Esophagus muscularis mucosa (tissue), 4 donors: ENCODE data around the gene F7. TPM values are rescaled to one million over a fixed set of nuclear protein-coding genes. Genes with fewer than 3 reads are reported as not detected.
A peak's percentile ranks its signal among the peaks of the same experiment; 100 is the strongest.

Experiments used
- DNase-seq: peaks from one replicate; pipeline ENCODE4 v3.0.0-alpha.2; 2017; ENCODE audit errors: extremely low spot score
- H3K27ac ChIP-seq, 4 donors: fragments of 200-600 bp; sonication (generic); replicated peaks in 1 of 4; 1 replicate in 3 of 4; 2 replicates in 1 of 4; pipeline ENCODE4 v1.5.1; 2016 to 2019; ENCODE audit warnings: mild to moderate bottlenecking in 1 of 4
- H3K27me3 ChIP-seq, 4 donors: fragments of 200-600 bp; sonication (generic); one replicate each; pipeline versions ENCODE4 v1.5.1 to v1.6.0; 2016 to 2019
- H3K36me3 ChIP-seq, 4 donors: fragments of 200-600 bp; sonication (generic); one replicate each; pipeline ENCODE4 v1.5.1; 2016 to 2019
- H3K4me1 ChIP-seq, 4 donors: fragments of 200-600 bp; sonication (generic); one replicate each; pipeline ENCODE4 v1.5.1; 2016 to 2019
- H3K4me3 ChIP-seq, 4 donors: fragments of 200-600 bp; sonication (generic); 1 replicate in 2 of 4; 2 replicates in 2 of 4; pipeline ENCODE4 v1.5.1; 2016 to 2019; ENCODE audit warnings: mild to moderate bottlenecking in 4 of 4, moderate library complexity in 1 of 4
- H3K9me3 ChIP-seq, 4 donors: fragments of 200-600 bp; sonication (generic); 1 replicate in 3 of 4; 2 replicates in 1 of 4; pipeline ENCODE4 v1.5.1; 2016 to 2019
- CTCF ChIP-seq, 3 experiments: fragments of 200-600 bp in 2 of 3; fragments of 450-650 bp in 1 of 3; sonication (generic) in 2 of 3; IDR thresholded peaks; one replicate each; pipeline ENCODE4 v1.5.1; 2017 to 2019; ENCODE audit warnings: antibody characterized with exemption in 3 of 3, mild to moderate bottlenecking in 2 of 3, moderate library complexity in 1 of 3
- EP300 ChIP-seq: sonication (generic); formaldehyde crosslinking; IDR thresholded peaks from one replicate; pipeline ENCODE4 v1.6.1; 2017; ENCODE audit warnings: antibody characterized with exemption
- POLR2A ChIP-seq: fragments of 450-650 bp; IDR thresholded peaks from one replicate; pipeline ENCODE4 v1.6.1; 2017; ENCODE audit warnings: antibody characterized with exemption, moderate library complexity, mild to moderate bottlenecking, low read depth
- POLR2AphosphoS5 ChIP-seq, 2 donors: sonication (generic); formaldehyde crosslinking; IDR thresholded peaks; one replicate each; pipeline ENCODE4 v1.6.1; 2017; ENCODE audit warnings: antibody characterized with exemption in 2 of 2
- WGBS: methylation state at CpG from one replicate; pipeline ENCODE4 v1.1.5; 2018; 5-methylcytosine and 5-hydroxymethylcytosine counted together
- intact Hi-C: fragments of 100-400 bp; cut with DNase I; formaldehyde crosslinking; loops from one replicate; pipeline ENCODE4 v1.15.1; 2023
- total RNA-seq, 4 donors: library from RNA; depleted of rRNA; stranded (reverse); fragments of >200 nt; gene quantifications; one replicate each; pipeline versions ENCODE4 v1.1.0 to v1.2.1, GENCODE V29; 2016

F7 gene
- total RNA-seq, 4 donors from 2014 or later = 0.66 to 1.6 TPM; not detected in 2

- peaks cover 0 to 18% (median 5%) of the 10 kb centered on the region in 4 donors for H3K4me1 ChIP-seq
- intact Hi-C loops = no loop called here
- H3K9me3 ChIP-seq = no peaks in the 10 kb centered on the region
- TF ChIP-seq POLR2AphosphoS5 (IDR thresholded peaks at IDR 0.05) (no peak), CTCF (IDR thresholded peaks at IDR 0.05) (no peak), POLR2A (no peak), EP300 (no peak)
- H3K36me3 ChIP-seq = no peaks in the 10 kb centered on the region
- H3K27ac ChIP-seq = no peak overlapping the region
- DNase-seq = no peak
- H3K4me3 ChIP-seq = no peak overlapping the region
- WGBS = 91% methylated on average over 16 of the region's 16 CpGs
- H3K27me3 ChIP-seq = peaks cover 0 to 13% (median 0%) of the 10 kb centered on the region in 4 donors
Measured at GRCh38 chr13:113119166-113119821, 13.7 kb downstream of the F7 start.

- H3K27ac ChIP-seq = no peak overlapping the region
- H3K9me3 ChIP-seq = no peaks in the 10 kb centered on the region
- 85% methylated on average over 7 of the region's 7 CpGs for WGBS
- H3K4me3 ChIP-seq = no peak overlapping the region
- H3K4me1 ChIP-seq = peaks cover 0 to 18% (median 5%) of the 10 kb centered on the region in 4 donors
- H3K36me3 ChIP-seq = no peaks in the 10 kb centered on the region
- peaks cover 0 to 13% (median 0%) of the 10 kb centered on the region in 4 donors for H3K27me3 ChIP-seq
- intact Hi-C loops = no loop called here
- TF ChIP-seq POLR2AphosphoS5 (IDR thresholded peaks at IDR 0.05) (no peak), CTCF (IDR thresholded peaks at IDR 0.05) (no peak), EP300 (no peak), POLR2A (no peak)
- DNase-seq = no peak
Measured at GRCh38 chr13:113119822-113120189, 14.2 kb downstream of the F7 start.

GRCh38 chr13:113120300-113121182, 14.9 kb downstream of the F7 start:
- DNase-seq = no peak
- intact Hi-C loops = no loop called here

GRCh38 chr13:113121183-113121927, 15.8 kb downstream of the F7 start:
- H3K27ac ChIP-seq = no peak overlapping the region

More at GRCh38 chr13:113120300-113121182, 14.9 kb downstream of the F7 start:
- H3K4me1 ChIP-seq = peaks cover 0 to 18% (median 5%) of the 10 kb centered on the region in 4 donors
- no peak overlapping the region for H3K27ac ChIP-seq
- H3K36me3 ChIP-seq = no peaks in the 10 kb centered on the region
- no peak for TF ChIP-seq EP300
- WGBS = 88% methylated on average over 15 of the region's 19 CpGs
- no peaks in the 10 kb centered on the region for H3K9me3 ChIP-seq
- no peak overlapping the region for H3K4me3 ChIP-seq
- H3K27me3 ChIP-seq = peaks cover 0 to 13% (median 0%) of the 10 kb centered on the region in 4 donors

GRCh38 chr13:113121928-113122471, 16.4 kb downstream of the F7 start:
- intact Hi-C loops = no loop called here
- Histone ChIP-seq H3K4me1 (peaks cover 0 to 18% (median 5%) of the 10 kb centered on the region in 4 donors), H3K36me3 (no peaks in the 10 kb centered on the region), H3K4me3 (peak overlapping the region in 1 of 4 donors; percentile 46), H3K27ac (peak overlapping the region; percentile 27 to 62 (median 32)), H3K27me3 (peaks cover 0 to 13% (median 0%) of the 10 kb centered on the region in 4 donors), H3K9me3 (no peaks in the 10 kb centered on the region)
- TF ChIP-seq POLR2A (no peak), CTCF (IDR thresholded peaks at IDR 0.05) (no peak), EP300 (no peak), POLR2AphosphoS5 (IDR thresholded peaks at IDR 0.05) (no peak)
- WGBS = 77% methylated on average over 10 of the region's 16 CpGs
- no peak for DNase-seq

More at GRCh38 chr13:113121183-113121927, 15.8 kb downstream of the F7 start:
- Histone ChIP-seq H3K4me1 (peaks cover 0 to 18% (median 5%) of the 10 kb centered on the region in 4 donors), H3K27me3 (peaks cover 0 to 13% (median 0%) of the 10 kb centered on the region in 4 donors), H3K9me3 (no peaks in the 10 kb centered on the region), H3K4me3 (no peak overlapping the region), H3K36me3 (no peaks in the 10 kb centered on the region)
- 91% methylated on average over 24 of the region's 24 CpGs for WGBS
- no peak for DNase-seq
- TF ChIP-seq POLR2A (no peak), POLR2AphosphoS5 (IDR thresholded peaks at IDR 0.05) (no peak)
- intact Hi-C loops = no loop called here
